RPMI8226 (cell line): ENCODE results near the gene FGGY.
"Not testable (repeated sequence)": the region's sequence is repeated elsewhere in the genome, so short reads cannot be mapped to it uniquely, and the experiment has no call there.

ENCODE experiments used
- DNase-seq: peaks from one replicate; pipeline ENCODE4 v3.0.0-alpha.2; 2015

The FGGY gene

GRCh38 chr1:59494145-59494833 is 197.4 kb downstream of the FGGY start:
- no peak for DNase-seq

- DNase-seq, result not testable (repeated sequence)
Observed at GRCh38 chr1:59496156-59496555, 199.3 kb downstream of the FGGY start.

GRCh38 chr1:59497616-59498015 is 200.7 kb downstream of the FGGY start:
- no peak for DNase-seq

- no peak for DNase-seq
Observed at GRCh38 chr1:59498640-59499039, 201.7 kb downstream of the FGGY start.

- DNase-seq, result no peak
Observed at GRCh38 chr1:59499273-59499942, 202.5 kb downstream of the FGGY start.

- DNase-seq, result no peak
Observed at GRCh38 chr1:59499943-59500569, 203.2 kb downstream of the FGGY start.

GRCh38 chr1:59500950-59501742 is 204.3 kb downstream of the FGGY start:
- DNase-seq, result no peak

- no peak for DNase-seq
Observed at GRCh38 chr1:59502009-59502691, 205.3 kb downstream of the FGGY start.

GRCh38 chr1:59504276-59504675 is 207.4 kb downstream of the FGGY start:
- DNase-seq, result no peak

- DNase-seq, result no peak
Observed at GRCh38 chr1:59505596-59506028, 208.7 kb downstream of the FGGY start.

GRCh38 chr1:59506952-59507351 is 210.1 kb downstream of the FGGY start:
- DNase-seq, result peak; percentile 38

GRCh38 chr1:59509341-59509875 is 212.5 kb downstream of the FGGY start:
- no peak for DNase-seq

- no peak for DNase-seq
Observed at GRCh38 chr1:59510249-59510648, 213.4 kb downstream of the FGGY start.

- no peak for DNase-seq
Observed at GRCh38 chr1:59511476-59512465, 214.9 kb downstream of the FGGY start.

GRCh38 chr1:59512702-59513101 is 215.8 kb downstream of the FGGY start:
- no peak for DNase-seq

GRCh38 chr1:59514061-59514909 is 217.4 kb downstream of the FGGY start:
- no peak for DNase-seq

GRCh38 chr1:59516881-59517280 is 220.0 kb downstream of the FGGY start:
- no peak for DNase-seq

- no peak for DNase-seq
Observed at GRCh38 chr1:59520194-59520593, 223.3 kb downstream of the FGGY start.

GRCh38 chr1:59520827-59521418 is 224.0 kb downstream of the FGGY start:
- no peak for DNase-seq

GRCh38 chr1:59521456-59521855 is 224.6 kb downstream of the FGGY start:
- DNase-seq, result no peak
